Ascending aorta (tissue), 2 donors: Measurements from ENCODE around the gene HAO2. TPM values are rescaled to one million over a fixed set of nuclear protein-coding genes. Genes with fewer than 3 reads are reported as not detected.
"Not testable (repeated sequence)": the region's sequence is repeated elsewhere in the genome, so short reads cannot be mapped to it uniquely, and the experiment has no call there.

ENCODE experiments used
- DNase-seq, 2 donors: peaks; one replicate each; pipeline ENCODE4 v3.0.0-alpha.2; 2019; ENCODE audit warnings: low spot score in 2 of 2
- H3K27ac ChIP-seq, 2 donors: fragments of 200-600 bp; sonication (generic); one replicate each; pipeline ENCODE4 v1.5.1; 2016 to 2017; ENCODE audit warnings: mild to moderate bottlenecking in 1 of 2
- H3K27me3 ChIP-seq: fragments of 200-600 bp; sonication (generic); one replicate; pipeline ENCODE4 v1.5.1; 2017
- H3K36me3 ChIP-seq, 2 donors: fragments of 200-600 bp; sonication (generic); one replicate each; pipeline ENCODE4 v1.5.1; 2016
- H3K4me1 ChIP-seq, 2 donors: fragments of 200-600 bp; sonication (generic); one replicate each; pipeline ENCODE4 v1.5.1; 2016 to 2017; ENCODE audit warnings: mild to moderate bottlenecking in 1 of 2
- H3K4me3 ChIP-seq, 2 donors: fragments of 200-600 bp; sonication (generic); one replicate each; pipeline ENCODE4 v1.5.1; 2016 to 2017; ENCODE audit warnings: mild to moderate bottlenecking in 1 of 2
- H3K9me3 ChIP-seq, 2 donors: fragments of 200-600 bp; sonication (generic); one replicate each; pipeline ENCODE4 v1.5.1; 2016
- CTCF ChIP-seq, 3 experiments: fragments of 200-600 bp in 2 of 3; fragments of 450-650 bp in 1 of 3; sonication (generic) in 2 of 3; IDR thresholded peaks; one replicate each; pipeline ENCODE4 v1.5.1; 2016 to 2019; ENCODE audit warnings: antibody characterized with exemption in 3 of 3, mild to moderate bottlenecking in 1 of 3, moderate library complexity in 1 of 3
- intact Hi-C: fragments of 100-400 bp; cut with DNase I; formaldehyde crosslinking; loops from one replicate; pipeline ENCODE4 v1.15.1; 2023
- total RNA-seq: library from RNA; depleted of rRNA; stranded (reverse); fragments of >200 nt; gene quantifications from one replicate; pipeline ENCODE4 v1.1.0, GENCODE V29; 2016

The HAO2 gene
- total RNA-seq, 1 donor from 2014 or later = not detected

DNA sequence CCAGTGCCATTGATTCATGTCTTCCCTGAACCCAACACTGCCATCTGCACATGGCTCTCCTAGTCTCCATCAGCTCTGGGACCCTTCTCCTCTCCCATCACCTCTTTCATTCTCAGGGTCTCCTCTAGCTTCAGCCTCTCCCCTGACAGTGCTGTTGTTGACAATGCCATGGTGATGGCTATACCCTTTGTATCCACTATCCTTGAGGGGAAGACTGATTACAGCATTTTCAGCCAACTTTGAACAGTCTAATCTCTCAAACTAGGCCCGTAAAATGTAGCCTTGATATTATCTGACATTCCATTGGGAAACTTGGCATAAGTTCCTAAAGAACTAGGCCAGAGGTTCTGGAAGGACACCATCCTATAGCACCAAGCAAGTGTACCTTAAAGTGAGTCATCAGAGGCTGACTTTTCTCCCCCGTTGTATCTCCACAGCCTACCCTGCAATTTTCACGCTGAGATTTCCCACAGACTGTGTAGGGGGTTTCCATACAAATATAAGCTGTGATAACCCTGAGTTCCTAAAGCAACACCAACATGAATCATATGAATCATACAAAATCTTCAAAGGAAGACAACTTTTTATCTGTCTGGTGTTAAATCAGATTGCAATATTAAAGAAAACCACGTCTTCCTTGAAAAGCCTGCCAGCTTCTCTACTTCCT is 5.8 kb downstream of the HAO2 start:
- Histone ChIP-seq H3K9me3 (no peaks in the 10 kb centered on the region), H3K27me3 (no peaks in the 10 kb centered on the region), H3K4me1 (no peaks in the 10 kb centered on the region), H3K36me3 (no peaks in the 10 kb centered on the region), H3K4me3 (no peak overlapping the region), H3K27ac (no peak overlapping the region)
- no peak for TF ChIP-seq CTCF (IDR thresholded peaks at IDR 0.05)
- intact Hi-C loops = no loop called here
- DNase-seq = no peak

DNA sequence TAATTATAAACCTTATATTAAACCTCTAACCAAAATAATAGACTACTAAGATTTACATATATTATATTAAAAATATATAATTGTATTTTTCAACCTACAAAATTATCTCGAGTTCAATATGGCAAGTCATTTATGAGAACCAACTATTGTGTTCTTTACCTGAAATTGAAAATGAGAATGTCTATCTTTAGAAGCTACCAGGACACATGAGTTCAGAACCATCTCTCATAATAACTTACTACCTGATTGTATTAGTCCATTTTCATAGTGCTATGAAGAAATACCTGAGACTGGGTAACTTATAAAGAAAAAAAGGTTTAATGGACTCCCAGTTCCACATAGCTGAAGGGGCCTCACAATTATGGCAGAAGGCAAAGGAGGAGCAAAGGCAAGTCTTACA is 6.8 kb downstream of the HAO2 start:
- TF ChIP-seq CTCF (IDR thresholded peaks at IDR 0.05) = no peak
- DNase-seq = no peak
- H3K4me1 ChIP-seq = no peaks in the 10 kb centered on the region
- H3K27me3 ChIP-seq = no peaks in the 10 kb centered on the region
- no peaks in the 10 kb centered on the region for H3K9me3 ChIP-seq
- no peak overlapping the region for H3K4me3 ChIP-seq
- no peaks in the 10 kb centered on the region for H3K36me3 ChIP-seq
- intact Hi-C loops = no loop called here
- H3K27ac ChIP-seq = no peak overlapping the region

GRCh38 chr1:119376594-119376993 is 8.0 kb downstream of the HAO2 start:
- intact Hi-C loops = no loop called here
- TF ChIP-seq CTCF (IDR thresholded peaks at IDR 0.05) = no peak
- no peaks in the 10 kb centered on the region for H3K27me3 ChIP-seq

DNA sequence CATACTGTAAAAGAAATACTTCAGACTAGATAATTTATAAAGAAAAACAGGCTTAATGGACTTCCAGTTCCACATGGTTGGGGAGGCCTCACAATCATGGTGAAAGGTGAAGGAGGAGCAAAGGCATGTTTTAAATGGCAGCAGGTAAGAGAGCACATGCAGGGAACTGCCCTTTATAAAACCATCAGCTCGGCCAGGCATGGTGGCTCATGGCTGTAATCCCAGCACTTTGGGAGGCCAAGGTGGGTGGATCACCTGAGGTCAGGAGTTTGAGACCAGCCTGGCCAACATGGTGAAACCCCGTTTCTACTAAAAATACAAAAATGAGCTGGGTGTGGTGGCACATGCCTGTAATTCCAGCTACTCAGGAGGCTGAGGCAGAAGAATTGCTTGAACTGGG is 9.0 kb downstream of the HAO2 start:
- H3K4me1 ChIP-seq, intact Hi-C loops, H3K4me3 ChIP-seq, H3K27ac ChIP-seq, H3K9me3 ChIP-seq, H3K36me3 ChIP-seq, H3K27me3 ChIP-seq, DNase-seq: not testable (repeated sequence)

More at GRCh38 chr1:119376594-119376993, 8.0 kb downstream of the HAO2 start:
- no peaks in the 10 kb centered on the region for H3K36me3 ChIP-seq
- no peak overlapping the region for H3K4me3 ChIP-seq
- DNase-seq = no peak
- H3K4me1 ChIP-seq = no peaks in the 10 kb centered on the region
- no peak overlapping the region for H3K27ac ChIP-seq
- H3K9me3 ChIP-seq = no peaks in the 10 kb centered on the region

DNA sequence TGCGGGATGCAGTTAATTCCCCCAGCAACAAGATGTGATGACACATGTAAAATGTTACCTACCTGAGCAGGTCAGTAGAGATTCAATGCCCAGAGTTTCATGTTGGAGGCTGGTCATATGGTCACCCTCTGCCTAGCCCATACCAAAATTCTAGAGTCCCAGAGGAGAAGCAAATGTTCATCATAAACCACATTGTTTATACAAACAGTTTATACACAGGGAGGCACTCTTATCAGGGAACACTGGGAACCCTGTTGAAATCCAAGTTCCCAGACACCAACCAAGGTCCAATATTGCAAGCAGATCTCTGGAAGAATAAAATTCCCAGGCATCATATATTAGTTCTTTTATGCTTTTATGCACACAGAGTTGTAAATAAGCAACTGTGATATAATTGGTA is 10.5 kb downstream of the HAO2 start:
- Histone ChIP-seq H3K27me3 (no peaks in the 10 kb centered on the region), H3K4me1 (no peaks in the 10 kb centered on the region), H3K27ac (no peak overlapping the region), H3K4me3 (no peak overlapping the region), H3K9me3 (no peaks in the 10 kb centered on the region), H3K36me3 (no peaks in the 10 kb centered on the region)
- TF ChIP-seq CTCF (IDR thresholded peaks at IDR 0.05) = no peak
- intact Hi-C loops = no loop called here
- no peak for DNase-seq

- intact Hi-C loops = no loop called here
- H3K9me3 ChIP-seq = no peaks in the 10 kb centered on the region
- H3K27me3 ChIP-seq = no peaks in the 10 kb centered on the region
- TF ChIP-seq CTCF (IDR thresholded peaks at IDR 0.05) = no peak
- H3K27ac ChIP-seq = no peak overlapping the region
- H3K4me1 ChIP-seq = no peaks in the 10 kb centered on the region
- H3K4me3 ChIP-seq = no peak overlapping the region
- H3K36me3 ChIP-seq = no peaks in the 10 kb centered on the region
- DNase-seq = no peak
Measured at GRCh38 chr1:119380304-119380703, 11.7 kb downstream of the HAO2 start.
